Measurements from ENCODE around the gene ASH1L. TPM values are rescaled to one million over a fixed set of nuclear protein-coding genes. Genes with fewer than 3 reads are reported as not detected.
"Not testable (repeated sequence)": the region's sequence is repeated elsewhere in the genome, so short reads cannot be mapped to it uniquely, and the experiment has no call there.

Gene ASH1L
- total RNA-seq (ENCODE audit: low replicate concordance): 40.7 and 43.7 TPM in 2 replicates
- long read RNA-seq, partial matches to known transcripts: 25 of 102 reads
- long read RNA-seq, other reads (novel, unspliced or antisense): 77 of 102 reads

DNA sequence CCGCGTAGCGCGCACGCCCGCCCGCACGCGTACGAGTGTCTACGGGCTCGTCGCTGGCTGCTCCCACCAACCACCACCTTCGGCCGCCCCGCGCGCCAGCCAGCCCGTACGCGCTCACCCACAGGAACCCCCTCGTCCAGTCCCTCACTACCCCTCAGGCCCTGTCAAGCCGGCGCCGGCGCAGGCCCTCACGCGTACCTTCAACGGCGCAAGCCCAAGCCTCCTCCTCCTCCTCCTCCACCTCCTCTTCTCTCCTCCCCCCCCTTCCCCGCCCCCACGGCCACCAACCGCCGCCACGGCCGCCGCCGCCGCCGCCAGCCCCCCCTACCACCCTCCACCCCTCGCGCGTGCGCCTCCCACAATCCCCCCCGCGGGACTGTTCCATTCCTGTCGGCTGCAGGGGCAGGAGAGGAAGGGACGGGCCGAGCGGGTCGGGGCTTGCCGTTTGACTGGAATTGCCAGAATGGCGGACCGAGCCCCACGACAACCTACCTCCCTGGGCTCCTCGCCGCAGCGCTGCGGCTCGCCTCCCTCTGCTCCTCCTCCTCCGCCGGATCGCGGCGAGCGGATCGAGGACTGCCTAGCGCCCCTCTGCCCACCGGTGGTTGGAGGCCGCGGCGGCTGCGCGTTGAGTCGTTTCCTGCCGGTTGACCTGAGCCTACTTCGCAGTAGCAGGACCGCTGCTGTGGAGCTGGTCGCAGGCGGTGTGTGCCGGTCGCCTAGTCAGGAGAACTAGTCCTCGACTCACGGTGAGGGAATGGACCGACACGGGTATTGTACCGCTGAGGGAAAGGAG is at the start of gene ASH1L:
Gene ASH1L (minus strand): TSS at position 223 of the 796 bp plus-strand sequence. CDS start 41,284 bp downstream, outside the sequence.
- TF ChIP-seq, protein P1, sequence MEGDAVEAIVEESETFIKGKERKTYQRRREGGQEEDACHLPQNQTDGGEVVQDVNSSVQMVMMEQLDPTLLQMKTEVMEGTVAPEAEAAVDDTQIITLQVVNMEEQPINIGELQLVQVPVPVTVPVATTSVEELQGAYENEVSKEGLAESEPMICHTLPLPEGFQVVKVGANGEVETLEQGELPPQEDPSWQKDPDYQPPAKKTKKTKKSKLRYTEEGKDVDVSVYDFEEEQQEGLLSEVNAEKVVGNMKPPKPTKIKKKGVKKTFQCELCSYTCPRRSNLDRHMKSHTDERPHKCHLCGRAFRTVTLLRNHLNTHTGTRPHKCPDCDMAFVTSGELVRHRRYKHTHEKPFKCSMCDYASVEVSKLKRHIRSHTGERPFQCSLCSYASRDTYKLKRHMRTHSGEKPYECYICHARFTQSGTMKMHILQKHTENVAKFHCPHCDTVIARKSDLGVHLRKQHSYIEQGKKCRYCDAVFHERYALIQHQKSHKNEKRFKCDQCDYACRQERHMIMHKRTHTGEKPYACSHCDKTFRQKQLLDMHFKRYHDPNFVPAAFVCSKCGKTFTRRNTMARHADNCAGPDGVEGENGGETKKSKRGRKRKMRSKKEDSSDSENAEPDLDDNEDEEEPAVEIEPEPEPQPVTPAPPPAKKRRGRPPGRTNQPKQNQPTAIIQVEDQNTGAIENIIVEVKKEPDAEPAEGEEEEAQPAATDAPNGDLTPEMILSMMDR (conservative IDR thresholded peaks at IDR 0.05): no peak
- H3K27ac Mint-ChIP-seq: peak within 1 kb of the TSS; percentile 97
- H3K4me1 Mint-ChIP-seq (ENCODE audit: unreplicated experiment): peaks cover 23% of the 10 kb centered on the region
- H3K36me3 Mint-ChIP-seq: no peaks in the 10 kb centered on the region
- H3K4me3 Mint-ChIP-seq: peak within 1 kb of the TSS; percentile 99
- H3K27me3 Mint-ChIP-seq: no peaks in the 10 kb centered on the region
- DNase-seq (ENCODE audit: extremely low spot score, unreplicated experiment): peak; percentile 94
- H3K9me3 Mint-ChIP-seq: no peaks in the 10 kb centered on the region

DNA sequence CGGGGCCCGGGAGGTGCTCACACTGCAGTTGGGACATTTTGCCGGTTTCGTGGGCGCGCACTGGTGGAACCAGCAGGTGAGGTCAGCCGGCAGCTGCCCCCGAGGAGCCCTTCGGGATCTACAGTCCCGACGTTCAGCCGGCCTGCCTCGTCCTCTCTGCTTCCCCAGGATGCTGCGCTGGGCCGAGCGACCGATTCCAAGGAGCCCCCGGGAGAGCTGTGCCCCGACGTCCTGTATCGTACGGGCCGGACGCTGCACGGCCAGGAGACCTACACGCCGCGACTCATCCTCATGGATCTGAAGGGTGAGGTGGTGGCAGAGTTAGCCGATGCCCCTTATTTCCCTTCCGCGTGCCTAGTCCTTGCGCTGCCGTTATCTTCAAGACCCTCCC is 47.6 kb upstream of the ASH1L start:
- not testable (repeated sequence) for H3K9me3 Mint-ChIP-seq; H3K27ac Mint-ChIP-seq; H3K4me1 Mint-ChIP-seq (ENCODE audit: unreplicated experiment); H3K36me3 Mint-ChIP-seq; DNase-seq (ENCODE audit: extremely low spot score, unreplicated experiment); H3K27me3 Mint-ChIP-seq
- H3K4me3 Mint-ChIP-seq: peak overlapping the region; percentile 94

DNA sequence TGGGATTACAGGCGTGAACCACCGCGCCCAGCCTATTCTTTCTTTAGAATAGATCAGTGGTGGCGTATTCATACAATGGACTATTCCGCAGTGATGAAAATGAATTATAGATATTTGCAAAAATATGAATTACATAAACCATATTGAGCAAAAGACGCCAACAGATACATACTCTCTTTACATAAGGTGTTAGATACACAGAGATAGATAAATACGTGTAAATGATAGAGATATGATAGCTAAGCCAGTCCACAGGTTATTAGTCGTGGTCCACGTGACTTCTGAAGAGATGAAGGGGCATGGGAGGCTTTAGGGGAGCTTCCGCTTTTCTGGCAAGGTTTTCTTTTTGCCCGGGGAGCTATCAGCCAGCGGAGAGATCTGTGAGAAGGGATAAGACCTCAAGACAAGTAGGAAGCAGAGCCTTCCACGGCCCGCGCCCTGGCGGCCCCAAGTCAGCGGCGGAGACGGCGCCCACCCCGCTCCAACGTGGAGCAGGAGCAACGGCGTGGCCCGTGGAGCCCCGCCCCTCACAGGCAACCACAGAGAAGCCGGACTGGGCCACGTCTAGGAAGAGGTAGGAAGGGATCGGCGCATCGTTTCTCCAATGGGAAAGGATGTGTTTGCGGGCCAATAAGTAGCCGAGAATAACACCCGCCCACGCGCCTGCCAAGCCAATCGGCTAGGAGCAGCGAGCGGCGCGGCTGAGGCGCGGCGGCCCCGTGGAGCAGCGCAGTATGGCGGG is 47.1 kb upstream of the ASH1L start, which contains the start of gene MSTO1:
Gene MSTO1 (plus strand): TSS at position 704 of the 742 bp plus-strand sequence. CDS start 31 bp downstream, at position 735.
- TF ChIP-seq, protein P1 (conservative IDR thresholded peaks at IDR 0.05): no peak
- no peaks in the 10 kb centered on the region for H3K27me3 Mint-ChIP-seq
- H3K4me3 Mint-ChIP-seq: peak within 1 kb of the TSS; percentile 94
- H3K27ac Mint-ChIP-seq: peak within 1 kb of the TSS; percentile 65
- H3K9me3 Mint-ChIP-seq: no peaks in the 10 kb centered on the region
- peaks cover 4% of the 10 kb centered on the region for H3K36me3 Mint-ChIP-seq
- no peaks in the 10 kb centered on the region for H3K4me1 Mint-ChIP-seq (ENCODE audit: unreplicated experiment)
- DNase-seq (ENCODE audit: extremely low spot score, unreplicated experiment): peak; percentile 94

- Mint-ChIP-seq H3K27me3 (no peaks in the 10 kb centered on the region), H3K9me3 (no peaks in the 10 kb centered on the region), H3K4me1 (ENCODE audit: unreplicated experiment) (no peaks in the 10 kb centered on the region), H3K4me3 (peak overlapping the region; percentile 36), H3K36me3 (peaks cover 4% of the 10 kb centered on the region), H3K27ac (no peak overlapping the region)
- TF ChIP-seq, protein P1 (conservative IDR thresholded peaks at IDR 0.05): no peak
- DNase-seq (ENCODE audit: extremely low spot score, unreplicated experiment): no peak
These were observed 46.3 kb upstream of the ASH1L start for GRCh38 chr1:155608888-155609225.

DNA sequence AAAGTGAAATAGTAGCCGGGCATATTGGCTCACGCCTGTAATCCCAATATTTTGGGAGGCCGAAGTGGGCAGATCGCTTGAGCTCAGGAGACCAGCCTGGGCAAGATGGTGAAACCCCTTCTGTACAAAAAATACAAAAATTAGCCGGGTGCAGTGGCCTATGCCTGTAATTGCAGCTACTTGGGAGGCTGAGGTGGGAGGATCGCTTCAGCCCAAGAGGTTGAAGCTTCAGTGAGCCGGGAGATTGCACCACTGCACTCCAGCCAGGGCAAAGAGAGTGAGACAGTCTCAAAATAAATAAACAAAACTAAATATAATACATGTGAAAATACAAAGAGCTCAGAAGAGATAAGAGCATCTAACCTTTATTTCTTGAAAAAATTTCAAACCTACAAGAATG is 45.1 kb upstream of the ASH1L start:
- no peak for DNase-seq (ENCODE audit: extremely low spot score, unreplicated experiment)
- Mint-ChIP-seq H3K27ac (no peak overlapping the region), H3K4me1 (ENCODE audit: unreplicated experiment) (no peaks in the 10 kb centered on the region), H3K36me3 (peaks cover 2% of the 10 kb centered on the region), H3K27me3 (no peaks in the 10 kb centered on the region), H3K4me3 (peak overlapping the region; percentile 28), H3K9me3 (no peaks in the 10 kb centered on the region)
- TF ChIP-seq, protein P1 (conservative IDR thresholded peaks at IDR 0.05): peak; percentile 39

DNA sequence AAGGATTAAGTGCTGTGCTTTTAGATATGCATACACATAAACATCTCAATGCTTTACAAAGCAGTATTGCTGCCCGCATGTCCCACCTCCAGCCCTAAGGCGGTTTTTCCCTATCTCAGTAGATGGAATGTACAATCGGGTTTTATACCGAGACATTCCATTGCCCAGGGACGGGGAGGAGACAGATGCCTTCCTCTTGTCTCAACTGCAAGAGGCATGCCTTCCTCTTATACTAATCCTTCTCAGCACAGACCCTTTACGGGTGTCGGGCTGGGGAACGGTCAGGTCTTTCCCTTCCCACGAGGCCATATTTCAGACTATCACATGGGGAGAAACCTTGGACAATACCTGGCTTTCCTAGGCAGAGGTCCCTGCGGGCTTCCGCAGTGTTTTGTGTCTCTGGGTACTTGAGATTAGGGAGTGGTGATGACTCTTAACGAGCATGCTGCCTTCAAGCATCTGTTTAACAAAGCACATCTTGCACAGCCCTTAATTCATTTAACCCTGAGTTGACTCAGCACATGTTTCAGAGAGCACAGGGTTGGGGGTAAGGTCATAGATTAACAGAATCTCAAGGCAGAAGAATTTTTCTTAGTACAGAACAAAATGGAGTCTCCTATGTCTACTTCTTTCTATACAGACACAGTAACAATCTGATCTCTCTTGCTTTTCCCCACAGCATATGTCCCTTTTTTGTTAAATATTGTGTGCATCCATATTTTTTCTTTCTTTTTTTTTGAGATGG is 37.4 kb upstream of the ASH1L start:
- H3K27me3 Mint-ChIP-seq; H3K36me3 Mint-ChIP-seq; H3K9me3 Mint-ChIP-seq; DNase-seq (ENCODE audit: extremely low spot score, unreplicated experiment): not testable (repeated sequence)
- H3K4me1 Mint-ChIP-seq (ENCODE audit: unreplicated experiment): peaks cover 24% of the 10 kb centered on the region
- peak overlapping the region; percentile 66 for H3K4me3 Mint-ChIP-seq
- H3K27ac Mint-ChIP-seq: peak overlapping the region; percentile 92
